Loucy (cell line): Measurements from ENCODE around the gene LYPD3.
A peak's percentile ranks its signal among the peaks of the same experiment; 100 is the strongest.

Source experiments
- H2AFZ ChIP-seq: fragments of 200-600 bp; sonication (generic); 2 replicates; pipeline ENCODE4 v1.6.0; 2016; ENCODE audit warnings: antibody characterized with exemption, mild to moderate bottlenecking, low read length, moderate library complexity
- H3F3A ChIP-seq: fragments of 200-600 bp; 2 replicates; pipeline ENCODE4 v1.6.0; 2016; ENCODE audit warnings: antibody characterized with exemption, low read depth, mild to moderate bottlenecking
- H3K27me3 ChIP-seq: fragments of 200-600 bp; sonication (generic); 2 replicates; pipeline ENCODE4 v1.6.1; 2014; ENCODE audit warnings: low read length, mild to moderate bottlenecking; ENCODE audit not compliant: insufficient read depth, poor library complexity, severe bottlenecking
- H3K36me3 ChIP-seq: fragments of 200-600 bp; sonication (generic); 2 replicates; pipeline ENCODE4 v1.6.1; 2016; ENCODE audit warnings: low read length; ENCODE audit not compliant: insufficient read depth
- H3K4me1 ChIP-seq: fragments of 200-600 bp; sonication (generic); 2 replicates; pipeline ENCODE4 v1.5.1; 2014; ENCODE audit warnings: low read length, mild to moderate bottlenecking; ENCODE audit not compliant: insufficient read depth, poor library complexity, severe bottlenecking
- H3K4me2 ChIP-seq: fragments of 200-600 bp; sonication (generic); 2 replicates; pipeline ENCODE4 v1.6.0; 2014; ENCODE audit warnings: antibody characterized with exemption, low read length, low read depth, mild to moderate bottlenecking; ENCODE audit not compliant: poor library complexity, severe bottlenecking
- H3K4me3 ChIP-seq: fragments of 200-600 bp; sonication (generic); 2 replicates; pipeline ENCODE4 v1.5.1; 2014; ENCODE audit warnings: low read length, mild to moderate bottlenecking, mixed read lengths; ENCODE audit not compliant: poor library complexity, severe bottlenecking
- H3K79me2 ChIP-seq: fragments of 200-600 bp; sonication (generic); 2 replicates; pipeline ENCODE4 v1.6.1; 2014; ENCODE audit warnings: low read length; ENCODE audit not compliant: insufficient read depth
- H3K9ac ChIP-seq: fragments of 200-600 bp; sonication (generic); 2 replicates; pipeline ENCODE4 v1.6.0; 2014; ENCODE audit warnings: mild to moderate bottlenecking, low read depth, low read length, moderate library complexity; ENCODE audit not compliant: poor library complexity, severe bottlenecking
- H3K9me2 ChIP-seq: fragments of 200-600 bp; sonication (generic); replicated peaks from 2 replicates; pipeline ENCODE4 v1.6.1; 2016; ENCODE audit warnings: low read depth, low read length, mixed read lengths
- H3K9me3 ChIP-seq: fragments of 200-600 bp; sonication (generic); 2 replicates; pipeline ENCODE4 v1.6.1; 2014; ENCODE audit warnings: mild to moderate bottlenecking, antibody characterized with exemption, low read length, low read depth; ENCODE audit not compliant: insufficient read depth
- H4K20me1 ChIP-seq: fragments of 200-600 bp; sonication (generic); 2 replicates; pipeline ENCODE4 v1.6.0; 2014; ENCODE audit warnings: antibody characterized with exemption, low read length, mild to moderate bottlenecking; ENCODE audit not compliant: insufficient read depth, poor library complexity, severe bottlenecking
- EZH2phosphoT487 ChIP-seq: fragments of 200-600 bp; IDR thresholded peaks from 2 replicates; pipeline ENCODE4 v1.6.1; 2018; ENCODE audit warnings: antibody characterized with exemption, mild to moderate bottlenecking, moderate library complexity, borderline replicate concordance
- TF ChIP-seq, protein P1 (sequence below): fragments of 200-600 bp; sonication (generic); conservative IDR thresholded peaks from 2 replicates; pipeline ENCODE4 v1.5.1; 2014; ENCODE audit warnings: mild to moderate bottlenecking, antibody characterized with exemption, low read length

LYPD3 gene

DNA sequence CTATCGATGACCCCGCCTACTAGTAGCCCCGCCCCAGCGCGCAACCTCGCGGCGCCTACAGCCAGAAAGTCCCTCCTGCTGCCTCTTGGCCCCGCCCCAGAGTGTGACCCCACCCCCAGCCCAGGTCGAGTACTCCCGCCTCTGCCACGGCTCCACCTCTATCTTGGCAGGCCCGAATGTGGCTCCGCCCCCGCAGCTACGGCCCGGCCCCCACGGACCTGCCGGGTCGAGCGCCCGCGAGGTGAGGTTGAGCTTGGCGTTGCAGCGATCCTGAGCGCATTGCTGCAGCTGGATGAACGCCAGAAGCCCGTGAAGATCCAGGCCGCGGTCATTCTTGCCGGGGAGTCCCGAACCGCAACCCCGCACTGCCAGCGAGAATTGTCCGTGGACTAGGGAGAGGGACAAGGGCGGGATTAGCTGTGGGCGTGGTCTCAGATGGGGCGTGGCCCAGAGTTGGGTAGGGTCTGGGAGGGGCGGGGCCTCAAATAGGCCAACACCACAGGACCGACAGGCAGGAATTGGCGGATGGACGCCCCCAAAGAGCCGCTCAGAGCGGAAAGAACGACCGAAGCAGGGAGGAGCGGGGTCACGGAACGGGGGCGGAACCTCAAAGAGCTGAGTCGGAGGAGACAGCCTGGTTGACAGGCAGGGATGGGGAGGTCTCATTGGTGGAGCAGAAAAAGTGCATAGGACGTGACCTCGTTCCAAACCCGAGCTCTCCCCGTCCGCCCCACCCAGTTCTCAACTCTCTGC, 1.9 kb downstream of the LYPD3 start:
- Histone ChIP-seq H4K20me1 (no peaks in the 10 kb centered on the region), H3K4me3 (peak overlapping the region; percentile 82), H2AFZ (peak overlapping the region; percentile 96), H3K9me3 (no peaks in the 10 kb centered on the region), H3K9ac (peak overlapping the region; percentile 28), H3K79me2 (no peaks in the 10 kb centered on the region), H3K36me3 (no peaks in the 10 kb centered on the region), H3F3A (no peaks in the 10 kb centered on the region), H3K27me3 (no peaks in the 10 kb centered on the region), H3K4me2 (peak overlapping the region; percentile 75), H3K9me2 (no peaks in the 10 kb centered on the region), H3K4me1 (peaks cover 7% of the 10 kb centered on the region)
- TF ChIP-seq, protein P1, sequence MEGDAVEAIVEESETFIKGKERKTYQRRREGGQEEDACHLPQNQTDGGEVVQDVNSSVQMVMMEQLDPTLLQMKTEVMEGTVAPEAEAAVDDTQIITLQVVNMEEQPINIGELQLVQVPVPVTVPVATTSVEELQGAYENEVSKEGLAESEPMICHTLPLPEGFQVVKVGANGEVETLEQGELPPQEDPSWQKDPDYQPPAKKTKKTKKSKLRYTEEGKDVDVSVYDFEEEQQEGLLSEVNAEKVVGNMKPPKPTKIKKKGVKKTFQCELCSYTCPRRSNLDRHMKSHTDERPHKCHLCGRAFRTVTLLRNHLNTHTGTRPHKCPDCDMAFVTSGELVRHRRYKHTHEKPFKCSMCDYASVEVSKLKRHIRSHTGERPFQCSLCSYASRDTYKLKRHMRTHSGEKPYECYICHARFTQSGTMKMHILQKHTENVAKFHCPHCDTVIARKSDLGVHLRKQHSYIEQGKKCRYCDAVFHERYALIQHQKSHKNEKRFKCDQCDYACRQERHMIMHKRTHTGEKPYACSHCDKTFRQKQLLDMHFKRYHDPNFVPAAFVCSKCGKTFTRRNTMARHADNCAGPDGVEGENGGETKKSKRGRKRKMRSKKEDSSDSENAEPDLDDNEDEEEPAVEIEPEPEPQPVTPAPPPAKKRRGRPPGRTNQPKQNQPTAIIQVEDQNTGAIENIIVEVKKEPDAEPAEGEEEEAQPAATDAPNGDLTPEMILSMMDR, result no peak

DNA sequence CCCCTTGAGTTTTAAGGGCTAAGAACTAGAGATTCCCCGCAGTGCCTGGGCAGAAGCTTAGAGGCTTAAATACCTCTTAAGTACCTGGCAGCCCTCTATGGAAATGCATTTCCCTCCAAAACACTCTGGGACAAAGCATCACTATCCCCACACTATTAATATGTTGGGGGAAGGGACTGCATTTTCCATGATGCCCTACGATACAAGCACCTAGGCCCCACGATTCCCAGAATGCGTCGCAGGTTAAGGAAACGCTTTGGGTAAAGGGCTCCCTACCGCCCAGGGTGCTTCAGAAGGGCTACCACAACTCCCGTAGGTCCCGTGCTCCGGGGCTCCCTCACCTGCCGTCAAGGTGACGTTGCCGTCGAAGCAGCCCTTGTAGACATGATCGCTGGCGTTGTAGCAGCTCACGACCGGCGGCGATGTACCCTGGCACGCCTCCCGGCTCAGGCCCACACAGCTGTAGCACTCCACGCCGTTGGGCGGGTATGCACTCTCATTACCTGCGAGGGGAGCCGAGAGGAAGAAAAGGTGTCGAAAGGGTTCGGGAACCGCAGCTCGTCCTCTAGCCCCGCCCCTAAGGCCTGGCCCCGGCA, 2.5 kb downstream of the LYPD3 start:
- no peaks in the 10 kb centered on the region for H3K27me3 ChIP-seq
- H3K9me3 ChIP-seq, result no peaks in the 10 kb centered on the region
- H3F3A ChIP-seq, result no peaks in the 10 kb centered on the region
- no peaks in the 10 kb centered on the region for H4K20me1 ChIP-seq
- peak overlapping the region; percentile 82 for H3K4me3 ChIP-seq
- H3K9me2 ChIP-seq, result no peaks in the 10 kb centered on the region
- H3K9ac ChIP-seq, result no peak overlapping the region
- peak overlapping the region; percentile 75 for H3K4me2 ChIP-seq
- no peaks in the 10 kb centered on the region for H3K36me3 ChIP-seq
- TF ChIP-seq, protein P1, result no peak
- TF ChIP-seq EZH2phosphoT487, result no peak
- H3K4me1 ChIP-seq, result peaks cover 5% of the 10 kb centered on the region
- H3K79me2 ChIP-seq, result no peaks in the 10 kb centered on the region
- H2AFZ ChIP-seq, result 0 out of 2 replicates have a peak overlapping the region, but pooled peaks have one; percentile 46

DNA sequence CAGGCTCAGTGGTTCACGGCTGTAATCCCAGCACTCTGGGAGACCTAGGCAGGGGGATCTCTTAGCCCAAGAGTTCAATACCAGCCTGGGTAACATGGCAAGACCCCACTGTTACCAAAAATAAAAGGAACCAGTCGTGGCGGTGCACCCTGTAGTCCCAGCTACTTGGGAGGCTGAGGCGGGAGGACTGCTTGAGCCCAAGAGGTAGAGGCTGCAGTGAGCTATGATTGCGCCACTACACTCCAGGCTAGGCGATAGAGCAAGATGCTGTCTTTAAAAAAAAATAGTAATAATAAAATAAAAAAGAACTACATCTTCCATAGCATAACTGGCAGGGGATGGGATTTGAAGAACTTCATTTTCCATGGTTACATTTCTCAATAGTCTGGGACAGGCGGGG, 3.0 kb downstream of the LYPD3 start:
- Histone ChIP-seq H3K4me1 (peaks cover 5% of the 10 kb centered on the region), H3K4me3 (no peak overlapping the region), H2AFZ (no peak overlapping the region), H3K9me3 (no peaks in the 10 kb centered on the region), H3K27me3 (no peaks in the 10 kb centered on the region), H3F3A (no peaks in the 10 kb centered on the region), H3K79me2 (no peaks in the 10 kb centered on the region), H3K4me2 (peak overlapping the region; percentile 75), H3K9me2 (no peaks in the 10 kb centered on the region), H3K36me3 (no peaks in the 10 kb centered on the region), H4K20me1 (no peaks in the 10 kb centered on the region), H3K9ac (no peak overlapping the region)
- TF ChIP-seq EZH2phosphoT487, result no peak
- TF ChIP-seq, protein P1, result no peak
